ENCODE measurements around the gene BUD23. TPM values are rescaled to one million over a fixed set of nuclear protein-coding genes. Genes with fewer than 3 reads are reported as not detected.
"Not testable (repeated sequence)": the region's sequence is repeated elsewhere in the genome, so short reads cannot be mapped to it uniquely, and the experiment has no call there.

Gene BUD23
- total RNA-seq, 1 experiment from 2014 or later: 80.5 TPM

DNA sequence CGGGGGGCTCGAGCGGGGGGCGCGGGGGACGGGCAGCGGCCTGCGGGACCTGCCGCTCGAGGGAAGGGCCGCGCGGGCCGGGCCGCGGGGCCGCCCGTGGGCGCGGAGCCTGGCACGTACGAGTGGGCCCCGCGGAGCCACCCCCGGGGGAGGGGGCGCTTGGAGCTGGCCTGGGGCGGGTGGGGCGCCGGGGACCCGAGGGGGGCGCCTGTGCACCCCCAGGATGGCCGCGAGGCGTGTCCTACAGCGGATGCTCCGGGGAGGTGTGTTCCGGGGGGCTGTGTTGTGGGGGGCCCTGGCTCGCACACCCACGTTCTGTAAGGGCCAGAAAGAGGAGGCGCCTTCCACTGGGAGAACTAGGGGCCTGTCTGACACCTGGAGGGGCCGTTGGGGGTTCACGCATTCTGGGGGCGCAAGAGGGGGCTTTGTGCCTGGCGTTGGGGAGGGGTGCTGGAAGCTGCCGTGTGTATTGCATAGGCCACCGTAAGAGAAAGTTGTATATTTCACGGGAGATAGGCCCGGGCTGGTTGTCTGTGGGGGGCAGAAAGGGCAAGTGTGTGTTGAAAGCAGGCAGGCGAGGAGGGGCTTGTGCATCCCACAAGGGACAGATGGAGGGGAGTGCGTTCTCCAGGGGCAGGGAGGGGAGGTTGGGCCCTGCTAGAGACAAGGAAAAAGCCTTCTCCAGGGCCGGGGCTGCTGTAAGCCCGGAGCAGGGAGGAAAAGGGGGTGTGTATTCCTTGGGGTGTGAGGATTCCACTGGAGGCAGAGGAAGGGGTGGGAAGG lies 15.1 kb upstream of the BUD23 start:
- DNase-seq (ENCODE audit: low spot score): no peak

DNA sequence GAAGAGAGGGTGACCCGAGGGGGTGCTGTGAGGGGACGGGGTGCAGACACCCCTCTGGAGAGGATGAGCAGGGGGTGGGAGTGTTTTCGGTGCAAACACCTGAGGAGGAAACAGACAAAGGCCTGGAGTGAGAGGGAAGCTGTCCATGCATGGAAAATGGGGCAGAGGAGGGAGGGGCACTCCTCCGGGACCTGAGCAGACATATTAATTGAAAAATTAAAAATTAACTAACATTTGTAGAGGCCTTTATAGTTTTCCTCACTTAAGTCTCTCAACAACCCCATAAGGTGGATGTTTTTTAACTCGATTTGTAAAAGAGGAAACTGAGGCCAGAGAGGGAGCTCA lies 14.5 kb upstream of the BUD23 start:
- no peak for DNase-seq (ENCODE audit: low spot score)

DNA sequence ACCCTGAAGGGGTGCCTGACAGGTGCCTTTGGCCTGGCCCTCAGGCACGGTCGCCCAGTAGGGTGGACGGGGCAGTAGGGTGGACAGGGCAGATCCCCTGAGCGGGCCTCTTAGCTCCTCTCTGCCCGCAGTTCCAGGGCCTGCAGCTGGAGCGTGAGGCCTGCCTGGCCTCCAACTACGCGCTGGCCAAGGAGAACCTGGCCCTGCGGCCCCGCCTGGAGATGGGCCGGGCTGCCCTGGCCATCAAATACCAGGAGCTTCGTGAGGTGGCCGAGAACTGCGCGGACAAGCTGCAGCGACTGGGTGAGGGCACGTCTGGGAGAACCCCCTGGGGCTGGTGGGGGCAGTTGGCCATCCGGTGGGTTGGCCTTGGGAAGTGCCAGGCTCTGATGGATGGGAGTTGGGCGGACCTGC lies 14.1 kb upstream of the BUD23 start:
- DNase-seq (ENCODE audit: low spot score): no peak

DNA sequence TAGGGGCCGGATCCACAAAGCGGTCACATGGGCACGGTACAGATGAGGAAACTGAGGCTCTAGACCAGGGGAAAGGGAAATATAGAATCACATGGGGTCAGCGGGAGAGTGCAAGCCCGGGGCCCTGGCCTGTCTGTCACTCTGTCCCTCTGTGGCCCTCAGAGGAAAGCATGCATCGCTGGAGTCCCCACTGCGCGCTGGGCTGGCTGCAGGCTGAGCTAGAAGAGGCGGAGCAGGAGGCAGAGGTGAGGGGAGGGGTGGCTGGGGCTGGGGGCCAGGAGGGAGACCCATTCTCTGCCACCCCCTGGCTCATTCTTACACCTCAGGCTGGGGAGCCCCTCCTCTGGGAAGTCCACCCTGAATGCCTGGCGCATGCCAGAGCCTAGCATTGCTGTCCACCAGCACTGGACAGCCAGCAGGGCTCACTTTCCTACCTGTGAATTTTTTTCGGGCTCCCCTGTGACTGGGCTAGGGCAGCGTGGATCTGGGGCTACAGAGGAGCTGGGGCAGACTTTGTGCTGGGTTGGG lies 13.5 kb upstream of the BUD23 start:
- DNase-seq (ENCODE audit: low spot score): no peak

DNA sequence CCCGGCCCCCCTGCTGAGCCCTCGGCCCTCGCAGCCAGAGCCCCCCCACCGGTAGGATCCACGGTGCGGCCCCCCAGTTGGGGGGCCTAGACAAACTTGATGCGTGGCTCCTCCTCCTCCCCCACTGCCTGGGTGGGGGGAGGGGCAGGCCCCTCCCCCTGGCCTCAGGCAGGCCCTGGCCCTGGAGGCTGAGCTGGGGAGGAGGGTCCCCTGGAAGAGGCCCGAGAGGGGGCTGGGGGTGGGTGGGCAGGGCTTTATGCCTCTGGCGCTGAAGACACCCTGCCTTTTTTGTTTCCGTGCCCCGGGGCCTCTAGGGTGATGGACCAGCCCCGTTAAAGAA lies 12.1 kb upstream of the BUD23 start:
- no peak for DNase-seq (ENCODE audit: low spot score)

DNA sequence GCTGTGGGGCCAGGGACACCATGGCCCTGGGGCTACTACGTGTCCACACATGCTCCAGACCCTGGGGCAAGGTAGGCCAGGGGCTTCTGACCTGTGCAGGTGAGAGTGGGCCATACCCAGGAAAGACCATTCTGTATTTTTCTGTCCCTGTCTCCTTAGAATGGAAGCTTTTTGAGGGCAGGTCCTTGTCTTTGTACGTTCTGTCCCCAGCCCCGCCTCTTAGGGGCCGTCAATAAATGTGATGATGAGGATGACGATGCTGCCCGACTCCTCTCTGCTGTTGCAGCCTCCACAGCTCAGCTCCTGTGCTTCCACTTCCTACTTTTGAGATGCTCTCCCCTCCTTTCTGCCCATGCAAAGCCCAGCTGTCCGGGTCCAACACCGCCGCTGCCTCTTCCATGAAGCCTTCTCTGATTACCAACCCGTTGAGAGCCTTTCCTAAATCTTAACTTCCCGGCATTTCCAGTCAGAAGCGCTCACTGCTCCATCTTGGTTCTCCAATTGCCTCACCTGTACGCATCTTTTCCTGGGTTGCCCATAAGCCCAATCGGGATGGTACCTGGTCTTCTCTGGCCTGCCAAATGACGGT lies 11.4 kb upstream of the BUD23 start:
- no peak for DNase-seq (ENCODE audit: low spot score)

DNA sequence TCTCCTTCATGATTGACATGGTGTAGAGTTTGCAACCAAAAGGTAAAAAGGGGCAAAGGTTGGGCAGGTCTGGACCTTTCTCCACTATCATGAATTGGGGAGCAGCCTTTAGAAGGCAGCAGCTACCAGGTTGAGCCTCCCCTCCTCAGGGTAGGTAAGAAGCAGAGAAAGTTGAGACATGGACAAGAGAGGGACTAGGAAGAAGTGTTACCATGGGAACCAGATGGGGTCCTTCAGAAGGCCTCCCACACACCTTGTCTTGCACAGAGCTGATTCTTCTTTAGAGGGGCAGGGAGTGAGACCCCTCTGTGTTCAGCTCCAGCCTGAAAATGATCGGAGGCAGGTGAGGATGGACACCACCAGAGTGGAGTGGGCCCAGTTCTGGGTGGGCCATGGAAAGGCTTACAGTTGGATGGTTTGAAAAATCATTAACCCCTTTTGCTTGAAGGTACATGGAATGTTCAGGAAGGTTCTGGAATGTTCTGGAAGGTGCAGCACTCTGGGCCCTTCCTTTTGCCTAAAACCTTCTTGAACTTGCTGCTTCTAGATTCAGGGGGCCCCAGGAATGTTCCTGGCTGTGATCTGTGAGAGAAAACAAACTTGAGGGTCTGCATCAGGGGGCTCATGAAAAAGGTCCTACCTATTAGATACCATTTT lies 8.8 kb upstream of the BUD23 start:
- DNase-seq (ENCODE audit: low spot score): no peak

DNA sequence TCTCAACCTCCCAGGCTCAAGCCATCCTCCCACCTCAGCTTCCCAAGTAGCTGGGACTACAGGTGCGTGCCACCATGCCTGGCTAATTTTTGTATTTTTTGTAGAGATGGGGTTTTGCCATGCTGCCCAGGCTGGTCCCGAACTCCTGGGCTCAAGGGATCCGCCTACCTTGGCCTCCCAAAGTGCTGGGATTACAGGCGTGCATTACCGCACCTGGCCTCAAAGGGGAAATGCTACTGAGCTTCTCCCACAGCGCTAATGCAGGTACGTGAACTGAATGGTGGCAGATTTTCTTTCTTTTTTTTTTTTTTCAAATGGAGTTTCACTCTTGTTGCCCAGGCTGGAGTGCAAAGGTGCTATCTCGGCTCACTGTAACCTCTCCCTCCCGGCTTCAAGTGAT lies 7.3 kb upstream of the BUD23 start:
- not testable (repeated sequence) for DNase-seq (ENCODE audit: low spot score)

DNA sequence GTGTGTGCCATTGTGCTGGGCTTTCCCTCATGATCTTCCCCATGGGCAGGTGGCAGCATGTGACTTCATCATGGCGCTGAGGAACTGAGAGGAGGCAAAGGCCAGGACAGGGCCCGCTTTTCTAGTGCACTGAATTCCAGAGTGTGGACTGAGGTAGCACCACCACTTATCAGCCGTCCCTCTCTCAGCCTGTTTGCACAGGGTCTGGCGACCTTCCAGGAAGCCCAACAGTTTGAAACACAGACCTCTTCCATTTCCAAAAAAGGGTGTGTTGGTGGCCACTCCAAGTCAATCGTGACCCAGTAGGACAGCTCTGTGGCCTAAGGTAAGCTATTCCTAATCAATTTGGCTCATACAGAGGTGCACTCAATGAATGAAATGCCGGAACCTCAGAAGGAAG lies 4.5 kb upstream of the BUD23 start:
- no peak for DNase-seq (ENCODE audit: low spot score)

DNA sequence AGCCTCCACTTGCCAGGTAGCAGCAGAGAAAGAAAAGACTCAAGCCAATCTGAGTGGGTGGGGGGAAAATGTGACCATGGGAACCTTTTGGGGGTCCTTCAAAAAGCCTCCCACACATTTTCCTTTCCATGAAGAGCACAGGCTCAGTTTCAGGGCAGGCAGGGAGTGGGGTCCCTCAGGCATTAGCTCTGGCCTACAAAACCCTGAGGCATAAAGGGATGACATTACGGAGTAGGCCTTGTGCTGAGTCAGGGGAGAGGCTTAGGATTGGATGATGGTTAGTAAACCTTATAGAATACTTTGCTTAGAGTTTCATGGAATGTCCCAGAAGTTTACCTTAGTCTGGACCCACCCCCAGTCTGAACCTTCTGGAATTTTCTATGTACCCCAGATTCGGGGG lies 3.7 kb upstream of the BUD23 start:
- DNase-seq (ENCODE audit: low spot score): no peak

DNA sequence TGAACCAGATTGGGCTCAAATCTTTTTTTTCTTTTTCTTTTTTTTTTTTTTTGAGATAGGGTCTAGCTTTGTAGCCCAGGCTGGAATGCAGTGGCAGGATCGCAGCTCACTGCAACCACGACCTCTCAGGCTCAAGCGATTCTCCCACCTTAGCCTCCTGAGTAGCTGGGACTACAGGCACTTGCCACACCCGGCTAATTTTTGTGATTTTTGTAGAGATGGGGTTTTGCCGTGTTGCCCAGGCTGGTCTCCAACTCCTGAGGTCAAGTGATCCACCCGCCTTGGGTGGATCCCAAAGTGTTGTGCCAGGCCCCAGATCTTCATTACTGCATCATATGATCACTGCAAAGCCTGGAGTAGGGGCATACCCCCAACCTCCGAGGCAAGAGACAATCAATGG lies 2.9 kb upstream of the BUD23 start:
- no peak for DNase-seq (ENCODE audit: low spot score)

DNA sequence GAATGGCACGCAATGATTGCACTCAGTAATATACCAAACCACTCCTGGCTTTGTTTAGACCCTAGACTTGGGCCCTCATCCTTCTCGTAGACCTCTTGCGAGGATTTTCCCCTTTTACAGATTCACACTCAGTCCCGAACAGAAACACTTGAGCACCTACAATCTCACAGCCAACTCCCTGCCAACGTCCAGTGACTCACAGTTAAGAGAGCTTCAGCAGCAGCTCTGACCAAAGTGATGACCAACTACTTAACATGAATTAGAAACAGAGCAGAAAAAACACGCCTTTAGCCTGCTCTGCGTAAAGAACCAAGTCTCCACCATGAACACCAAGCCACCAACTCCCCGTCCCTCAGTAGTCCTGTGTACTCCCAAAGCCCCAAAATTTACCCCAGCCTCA lies 2.4 kb upstream of the BUD23 start:
- no peak for DNase-seq (ENCODE audit: low spot score)

DNA sequence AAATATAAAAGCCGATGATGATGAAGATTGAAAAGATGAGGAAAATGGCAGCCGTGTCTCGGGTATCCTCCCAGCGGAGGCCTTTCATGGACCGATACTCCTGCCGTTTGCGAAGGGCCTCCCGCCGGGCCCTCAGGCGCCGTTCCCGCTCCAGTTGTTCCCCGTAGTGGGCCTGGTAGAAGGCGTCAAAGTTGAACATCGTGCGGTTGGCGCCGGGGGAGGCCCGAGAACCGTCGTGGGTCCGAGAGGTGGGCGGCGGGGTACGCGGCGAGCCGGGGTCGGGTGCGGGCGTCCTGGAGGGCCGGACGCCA lies 697 bp upstream of the BUD23 start:
- DNase-seq (ENCODE audit: low spot score): no peak

DNA sequence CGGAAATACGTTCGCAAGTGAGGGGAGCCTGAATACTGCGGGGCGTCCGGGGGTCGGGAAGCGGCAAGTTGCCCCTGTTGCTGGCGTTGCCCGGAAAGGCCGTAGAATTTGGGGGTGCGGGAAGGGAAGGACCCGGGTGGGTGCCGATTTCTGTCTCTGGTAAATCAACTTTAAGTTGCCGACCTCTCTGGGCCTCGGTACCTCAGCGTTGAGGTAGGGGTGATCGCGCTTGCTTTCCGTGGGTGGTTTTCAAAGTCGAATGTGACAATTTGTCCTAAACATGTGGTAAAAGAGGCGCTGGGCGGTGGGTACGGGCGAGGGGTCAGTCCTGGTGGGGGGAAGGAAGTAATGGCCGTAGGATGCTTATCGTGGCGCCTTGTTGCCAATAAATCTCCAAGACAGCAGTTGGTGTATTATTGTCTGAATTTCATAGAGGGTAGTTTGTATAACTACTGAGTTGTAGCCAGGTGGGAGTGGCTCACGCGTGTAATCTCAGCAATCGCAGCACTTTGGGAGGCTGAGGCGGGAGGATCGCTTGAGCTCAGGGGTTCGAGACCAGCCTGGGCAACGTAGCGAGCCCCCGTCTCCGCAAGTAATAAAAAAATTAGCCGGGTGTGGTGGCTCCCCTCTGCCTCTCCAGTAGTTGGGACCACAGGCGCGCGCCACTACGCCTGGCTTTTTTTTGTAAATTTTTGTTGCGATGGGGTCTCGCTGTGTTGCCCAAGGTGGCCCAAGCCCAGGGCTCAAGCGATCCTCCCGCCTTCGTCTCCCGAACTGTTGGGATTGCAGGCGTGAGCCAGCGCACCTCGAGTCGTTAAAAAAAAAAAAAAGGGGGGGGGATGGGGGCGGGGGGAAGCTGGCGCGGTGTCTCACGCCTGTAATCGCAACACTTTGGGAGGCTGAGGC lies 644 bp downstream of the BUD23 start:
- DNase-seq (ENCODE audit: low spot score): no peak

DNA sequence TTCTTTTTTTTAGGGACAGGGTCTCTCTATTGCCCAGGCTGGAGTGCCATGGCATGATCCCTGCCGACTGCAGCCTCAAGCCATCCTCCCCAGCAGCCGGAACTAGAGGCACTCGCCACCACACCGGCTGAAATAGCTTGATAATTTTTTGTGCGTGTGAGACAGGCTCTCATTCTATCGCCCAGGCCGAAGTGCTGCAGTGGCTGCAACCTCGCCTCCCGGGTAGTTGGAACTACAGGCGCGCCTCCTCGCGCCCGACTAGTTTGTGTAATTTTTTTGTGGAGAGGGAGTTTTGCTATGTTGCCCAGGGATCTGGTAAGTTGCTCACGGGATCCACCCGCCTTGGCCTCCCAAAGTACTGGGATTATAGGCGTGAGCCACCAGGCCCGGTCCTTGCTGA lies 1.9 kb downstream of the BUD23 start:
- no peak for DNase-seq (ENCODE audit: low spot score)

DNA sequence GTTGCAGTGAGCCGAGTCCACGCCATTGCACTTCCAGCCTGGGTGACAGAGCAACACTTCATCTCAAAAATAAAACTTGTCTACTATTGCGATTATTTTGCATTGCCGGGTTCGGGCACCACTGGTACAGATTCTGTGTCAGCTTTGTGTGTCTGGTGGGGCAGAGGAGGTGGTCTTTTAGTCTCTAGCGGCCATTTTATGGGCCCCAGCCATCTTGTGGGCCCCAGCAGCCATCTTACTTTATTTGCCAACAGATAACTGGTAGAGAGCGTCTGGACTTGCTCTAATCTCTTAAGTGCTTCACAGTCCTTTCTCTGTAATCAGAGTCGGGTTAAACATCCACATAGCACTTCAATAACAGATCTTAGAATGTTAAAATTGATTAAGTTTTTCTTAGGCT lies 4.9 kb downstream of the BUD23 start:
- no peak for DNase-seq (ENCODE audit: low spot score)

DNA sequence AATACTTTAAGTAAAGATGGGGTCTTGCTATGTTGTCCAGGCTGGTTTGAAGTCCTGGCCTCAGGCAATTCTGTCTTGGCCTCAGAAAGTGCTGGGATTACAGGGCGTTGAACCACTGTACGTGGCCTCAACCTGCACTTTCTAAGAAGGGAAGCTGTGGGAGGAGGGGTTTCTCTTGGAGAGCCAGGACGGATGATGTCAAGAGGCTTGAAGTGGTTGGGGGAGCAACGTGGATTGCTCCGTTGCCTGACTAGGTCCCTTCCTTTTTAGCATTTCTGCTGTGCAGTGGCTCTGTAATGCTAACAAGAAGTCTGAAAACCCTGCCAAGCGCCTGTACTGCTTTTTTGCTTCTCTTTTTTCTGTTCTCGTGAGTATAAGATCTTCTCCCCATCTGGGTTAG lies 7.2 kb downstream of the BUD23 start:
- DNase-seq (ENCODE audit: low spot score): no peak

DNA sequence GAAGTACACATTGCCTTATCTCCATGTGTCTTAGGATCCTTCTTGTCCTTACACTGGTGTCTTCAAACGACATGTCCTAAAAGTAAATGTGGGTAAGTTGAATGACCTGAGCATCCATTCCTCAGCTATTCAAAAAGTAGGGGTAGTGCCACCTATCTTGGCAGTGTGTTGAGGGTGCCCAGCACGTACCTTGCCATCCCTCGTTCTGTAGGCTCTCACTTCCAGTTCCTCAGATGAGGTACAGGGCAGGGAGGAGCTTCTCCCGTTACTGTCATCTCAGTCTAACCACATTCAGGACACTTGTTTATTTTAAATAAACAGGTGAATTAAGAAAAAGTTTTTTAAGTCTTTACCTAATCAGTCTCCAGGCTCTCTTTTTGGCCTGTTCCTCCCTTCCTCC lies 13.0 kb downstream of the BUD23 start:
- no peak for DNase-seq (ENCODE audit: low spot score)

DNA sequence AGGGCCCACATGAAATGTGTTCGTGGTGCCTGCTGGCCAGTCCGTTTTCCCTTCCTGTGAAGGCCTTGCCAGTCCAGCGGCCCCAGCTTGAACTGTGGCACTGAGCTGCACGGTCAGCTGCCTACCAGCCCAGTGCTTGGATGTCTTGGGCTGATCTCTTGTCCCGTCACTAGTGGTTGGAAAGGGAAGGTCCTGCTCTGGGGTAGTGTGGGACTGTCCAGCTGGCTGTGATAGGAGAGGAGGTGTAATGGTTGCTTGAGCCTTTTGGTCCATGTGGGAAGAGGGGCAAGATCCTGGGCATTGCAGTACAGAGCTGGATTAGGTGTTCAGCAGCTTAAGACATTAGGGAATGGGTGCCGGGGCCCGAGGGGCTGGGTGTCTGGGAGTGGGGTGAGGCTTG lies 15.0 kb downstream of the BUD23 start:
- DNase-seq (ENCODE audit: low spot score): no peak

DNA sequence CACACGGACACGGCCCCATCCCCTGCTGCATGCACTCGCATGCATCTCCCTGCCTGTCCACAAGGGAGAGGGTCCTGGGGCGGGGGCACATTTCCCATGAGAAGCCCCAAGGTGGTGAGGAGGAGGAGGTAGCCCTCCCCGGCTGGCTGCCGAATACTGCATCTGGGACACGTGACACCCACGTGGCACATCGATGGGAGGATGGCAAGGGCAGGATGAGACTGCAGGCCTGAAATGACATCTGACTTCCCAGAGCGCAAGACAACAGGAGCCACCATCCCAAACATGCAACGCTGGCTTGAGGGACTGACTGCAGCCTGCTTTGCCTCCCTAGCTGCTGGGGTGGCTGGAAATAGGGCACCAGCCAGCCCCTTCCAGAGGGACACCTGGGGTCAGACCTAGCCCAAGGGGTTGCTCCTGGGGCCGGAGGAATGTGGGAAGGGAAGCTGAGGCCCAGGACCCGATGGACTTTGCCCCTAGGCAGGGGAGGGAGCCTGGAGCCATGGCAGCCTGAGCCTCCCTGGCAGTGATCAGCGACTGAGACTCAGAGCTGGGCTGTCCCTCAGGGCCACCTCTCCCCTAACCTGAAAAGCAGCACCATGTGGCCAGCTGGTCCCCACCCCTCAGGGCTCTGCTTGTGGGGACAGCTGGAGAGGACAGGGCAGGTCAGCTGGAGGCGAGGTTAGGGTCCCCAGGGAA lies 16.1 kb downstream of the BUD23 start:
- no peak for DNase-seq (ENCODE audit: low spot score)

DNA sequence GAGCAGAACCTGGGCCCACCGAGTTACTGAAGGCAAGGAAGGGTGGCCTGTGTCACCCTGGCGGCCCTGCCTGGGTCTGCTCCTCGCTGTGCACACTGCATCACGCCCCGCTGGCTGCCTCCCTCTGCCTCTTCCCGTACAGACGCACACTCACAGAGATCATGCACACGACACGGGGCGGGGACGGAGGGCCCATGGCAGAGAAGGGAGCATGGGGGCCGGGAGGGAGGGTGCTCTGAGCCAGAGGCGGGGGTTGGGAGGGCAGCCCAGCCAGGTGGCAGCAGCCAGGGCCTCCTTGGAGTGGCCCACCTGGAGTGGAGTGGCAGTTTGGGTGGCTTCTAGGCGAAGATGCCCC lies 16.6 kb downstream of the BUD23 start:
- no peak for DNase-seq (ENCODE audit: low spot score)

DNA sequence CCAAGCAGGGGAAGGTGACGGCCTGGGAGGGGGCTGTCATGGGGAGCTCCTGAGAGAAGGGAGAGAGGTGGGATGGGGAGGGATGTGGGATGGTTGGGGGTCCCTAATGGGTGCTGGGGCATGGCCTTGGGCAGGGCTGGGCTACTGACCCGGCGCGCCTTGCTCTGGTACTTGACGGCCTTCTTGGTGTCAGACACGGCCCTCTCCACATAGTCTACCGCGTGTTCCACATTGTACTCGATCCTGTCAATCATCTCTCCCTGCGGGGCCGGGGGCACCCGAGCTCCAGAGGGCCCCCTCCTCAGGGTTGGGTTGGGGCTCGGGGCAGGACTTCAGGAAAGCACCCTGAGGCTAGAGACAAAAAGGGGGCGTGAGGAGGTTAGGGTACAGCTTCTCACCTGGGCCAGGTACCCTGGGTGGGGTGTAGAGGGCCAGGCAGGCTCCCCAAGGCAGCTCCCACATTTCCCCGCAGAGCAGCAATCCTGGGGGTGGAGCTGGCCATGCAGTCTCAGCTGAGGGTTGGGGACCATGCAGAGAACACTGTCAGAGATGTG lies 17.3 kb downstream of the BUD23 start:
- DNase-seq (ENCODE audit: low spot score): no peak
